Measurements from ENCODE around the gene RNF130.
"Not testable (repeated sequence)": the region's sequence is repeated elsewhere in the genome, so short reads cannot be mapped to it uniquely, and the experiment has no call there.

RNF130 gene

GRCh38 chr5:179991106-179991505 is 80.5 kb downstream of the RNF130 start:
- Histone ChIP-seq H3K4me3 (ENCODE audit: low read depth, low read length) (no peak overlapping the region), H3K36me3 (ENCODE audit: control insufficient read depth in 2 of 2, insufficient read depth in 1 of 2, low read length in 2 of 2) (no peaks in the 10 kb centered on the region), H3K27ac (ENCODE audit: extremely low read depth, low read depth, low read length) (no peak overlapping the region), H3K4me1 (ENCODE audit: control insufficient read depth, insufficient read depth, low read length) (no peaks in the 10 kb centered on the region), H3K9me3 (ENCODE audit: control insufficient read depth, insufficient read depth, low read depth, low read length) (no peaks in the 10 kb centered on the region)
- POLR2A ChIA-PET, result no interaction called here
- TF ChIP-seq ZBTB11 (tag by site-specific recombination; conservative IDR thresholded peaks at IDR 0.05; ENCODE audit: low read depth), result no peak
- TF ChIP-seq ZNF155 (tag by site-specific recombination; IDR thresholded peaks at IDR 0.05), result no peak
- TF ChIP-seq ZNF664 (tag by site-specific recombination; IDR thresholded peaks at IDR 0.05), result no peak
- TF ChIP-seq BCL6B (tag by site-specific recombination; IDR thresholded peaks at IDR 0.05), result no peak
- TF ChIP-seq ZFP37 (tag by site-specific recombination; IDR thresholded peaks at IDR 0.05), result no peak
- no peak for TF ChIP-seq ZBTB21 (tag by site-specific recombination; IDR thresholded peaks at IDR 0.05)
- no peak for TF ChIP-seq ZNF654 (tag by site-specific recombination; IDR thresholded peaks at IDR 0.05; ENCODE audit: low read depth)
- TF ChIP-seq PRDM2 (tag by site-specific recombination; IDR thresholded peaks at IDR 0.05; ENCODE audit: borderline replicate concordance), result no peak
- no peak for TF ChIP-seq ZNF16 (tag by site-specific recombination; IDR thresholded peaks at IDR 0.05; ENCODE audit: low read depth)
- TF ChIP-seq ZNF623 (tag by site-specific recombination; IDR thresholded peaks at IDR 0.05), result no peak
- TF ChIP-seq ZBTB7A (tag by site-specific recombination; IDR thresholded peaks at IDR 0.05; ENCODE audit: low read depth), result no peak
- TF ChIP-seq ZNF791 (tag by site-specific recombination; IDR thresholded peaks at IDR 0.05), result no peak
- no peak for TF ChIP-seq ZFHX2 (tag by site-specific recombination; conservative IDR thresholded peaks at IDR 0.05)
- no peak for TF ChIP-seq ZNF660 (tag by site-specific recombination; IDR thresholded peaks at IDR 0.05)
- no peak for TF ChIP-seq ZFP69B (tag by site-specific recombination; IDR thresholded peaks at IDR 0.05)
- TF ChIP-seq ZNF670 (tag by site-specific recombination; IDR thresholded peaks at IDR 0.05; ENCODE audit: low read depth), result no peak
- CTCF ChIA-PET, result interaction anchor here (0.8 kb wide), 1 partner anchor 15 kb away, joined by 3 read pairs; no protein-coding TSS in a partner anchor

- ChIA-PET POLR2A (interaction anchor here (0.6 kb wide), 1 partner anchor 44 kb away, joined by 3 read pairs; no protein-coding TSS in a partner anchor), CTCF (interaction anchor here (0.8 kb wide), 1 partner anchor 15 kb away, joined by 3 read pairs; no protein-coding TSS in a partner anchor)
- H3K36me3 ChIP-seq (ENCODE audit: control insufficient read depth in 2 of 2, insufficient read depth in 1 of 2, low read length in 2 of 2); H3K27ac ChIP-seq (ENCODE audit: extremely low read depth, low read depth, low read length); H3K9me3 ChIP-seq (ENCODE audit: control insufficient read depth, insufficient read depth, low read depth, low read length); H3K4me1 ChIP-seq (ENCODE audit: control insufficient read depth, insufficient read depth, low read length); H3K4me3 ChIP-seq (ENCODE audit: low read depth, low read length): not testable (repeated sequence)
Measured at GRCh38 chr5:179990525-179990924, 81.0 kb downstream of the RNF130 start.

Measured in HEK293 (cell line).